NT2/D1 (cell line): ENCODE measurements around the gene FAM124A.

Experiments
- SUZ12 ChIP-seq: IDR thresholded peaks from 2 replicates; pipeline ENCODE4 v1.6.1; 2011; ENCODE audit not compliant: insufficient read length, insufficient read depth; ENCODE audit errors: extremely low read depth
- YY1 ChIP-seq: IDR thresholded peaks from 2 replicates; pipeline ENCODE4 v1.6.1; 2011; ENCODE audit not compliant: insufficient read length, insufficient read depth
- ZNF274 ChIP-seq: IDR thresholded peaks from 2 replicates; pipeline ENCODE4 v1.6.1; 2011; ENCODE audit warnings: mild to moderate bottlenecking, low read depth, low read length

GRCh38 chr13:51277928-51278327 lies 55.7 kb downstream of the FAM124A start:
- TF ChIP-seq ZNF274 (no peak), YY1 (no peak), SUZ12 (no peak)
